Muscle layer of duodenum (tissue), 2 donors: ENCODE measurements around the gene ATP23.

ENCODE experiments used
- H3K27ac ChIP-seq: one replicate; pipeline ENCODE4 v1.7.0; 2013; ENCODE audit warnings: mild to moderate bottlenecking, low read length
- H3K27me3 ChIP-seq: one replicate; pipeline ENCODE4 v1.7.0; 2013; ENCODE audit warnings: low read depth, mild to moderate bottlenecking, control low read depth, low read length
- H3K36me3 ChIP-seq, 2 donors: one replicate each; pipeline ENCODE4 v1.7.0; 2013; ENCODE audit warnings: low read length in 2 of 2, control low read depth in 1 of 2, mild to moderate bottlenecking in 1 of 2; ENCODE audit not compliant: insufficient read depth in 2 of 2, control insufficient read depth in 1 of 2
- H3K4me1 ChIP-seq, 2 donors: one replicate each; pipeline ENCODE4 v1.7.0; 2013; ENCODE audit warnings: low read length in 2 of 2, mild to moderate bottlenecking in 2 of 2, control low read depth in 1 of 2, moderate library complexity in 1 of 2; ENCODE audit not compliant: insufficient read depth in 2 of 2, control insufficient read depth in 1 of 2
- H3K4me3 ChIP-seq, 2 donors: one replicate each; pipeline ENCODE4 v1.7.0; 2013; ENCODE audit warnings: low read length in 2 of 2, low read depth in 1 of 2, mild to moderate bottlenecking in 1 of 2
- H3K9me3 ChIP-seq, 2 donors: one replicate each; pipeline ENCODE4 v1.7.0; 2013; ENCODE audit warnings: low read length in 2 of 2, control low read depth in 1 of 2, mild to moderate bottlenecking in 1 of 2; ENCODE audit not compliant: control insufficient read depth in 1 of 2
- donor health status: healthy.

ATP23 gene

DNA sequence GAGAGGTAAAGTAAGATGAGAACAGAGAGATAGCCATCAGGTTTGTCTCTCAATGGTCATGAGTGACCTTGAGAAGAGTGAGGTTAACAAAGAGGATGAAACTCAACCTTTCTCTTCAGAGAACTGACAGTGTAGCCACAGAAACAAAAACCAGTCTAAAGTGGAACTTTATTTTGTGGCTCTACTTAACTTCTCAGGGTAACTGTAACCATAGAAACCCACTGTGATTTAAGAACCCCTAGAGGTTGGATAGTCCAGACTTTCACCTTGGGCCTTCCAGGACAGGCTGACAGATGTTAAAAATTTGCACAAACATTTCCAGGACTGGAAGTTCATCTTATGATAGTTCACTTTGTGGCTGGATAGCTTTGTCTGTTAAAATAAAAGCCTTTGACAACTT is 48.5 kb downstream of the ATP23 start:
- Histone ChIP-seq H3K27ac (no peak overlapping the region), H3K4me3 (no peak overlapping the region), H3K36me3 (no peaks in the 10 kb centered on the region), H3K4me1 (no peaks in the 10 kb centered on the region), H3K9me3 (no peaks in the 10 kb centered on the region), H3K27me3 (no peaks in the 10 kb centered on the region)

GRCh38 chr12:57990241-57990883 is 49.0 kb downstream of the ATP23 start:
- H3K36me3 ChIP-seq, result no peaks in the 10 kb centered on the region
- no peaks in the 10 kb centered on the region for H3K9me3 ChIP-seq
- no peak overlapping the region for H3K27ac ChIP-seq
- H3K27me3 ChIP-seq, result no peaks in the 10 kb centered on the region
- H3K4me1 ChIP-seq, result no peaks in the 10 kb centered on the region
- no peak overlapping the region for H3K4me3 ChIP-seq

DNA sequence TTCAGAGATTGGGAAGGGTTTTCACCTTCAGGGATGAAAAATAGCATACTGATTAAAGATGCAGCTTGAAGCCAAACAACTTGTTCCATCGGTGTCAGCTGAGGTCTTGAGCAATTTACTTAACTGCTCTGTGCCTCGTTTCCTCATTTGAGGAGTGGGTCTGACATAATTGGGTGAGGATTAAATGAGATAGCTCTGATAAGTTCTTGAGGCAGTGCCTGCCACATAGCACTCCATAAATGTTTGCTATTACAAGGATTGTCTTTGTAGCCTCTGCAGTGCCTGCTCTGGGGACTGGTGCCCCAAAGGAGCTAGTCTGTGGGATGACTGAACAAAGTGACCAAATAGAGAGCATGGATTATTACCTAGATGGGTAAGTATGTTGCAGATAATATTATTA is 50.6 kb downstream of the ATP23 start:
- Histone ChIP-seq H3K27me3 (no peaks in the 10 kb centered on the region), H3K36me3 (no peaks in the 10 kb centered on the region), H3K27ac (no peak overlapping the region), H3K4me3 (no peak overlapping the region), H3K9me3 (peaks cover 0 to 10% of the 10 kb centered on the region in 2 donors), H3K4me1 (no peaks in the 10 kb centered on the region)

- Histone ChIP-seq H3K36me3 (no peaks in the 10 kb centered on the region), H3K4me3 (no peak overlapping the region), H3K27ac (no peak overlapping the region), H3K4me1 (no peaks in the 10 kb centered on the region), H3K27me3 (no peaks in the 10 kb centered on the region), H3K9me3 (peaks cover 0 to 20% of the 10 kb centered on the region in 2 donors)
Observed at GRCh38 chr12:57993030-57993429, 51.7 kb downstream of the ATP23 start.

GRCh38 chr12:57993834-57994233 is 52.5 kb downstream of the ATP23 start:
- no peak overlapping the region for H3K27ac ChIP-seq
- no peaks in the 10 kb centered on the region for H3K36me3 ChIP-seq
- H3K4me3 ChIP-seq, result no peak overlapping the region
- no peaks in the 10 kb centered on the region for H3K27me3 ChIP-seq
- H3K4me1 ChIP-seq, result no peaks in the 10 kb centered on the region
- H3K9me3 ChIP-seq, result peaks cover 0 to 26% of the 10 kb centered on the region in 2 donors

- Histone ChIP-seq H3K4me3 (no peak overlapping the region), H3K27ac (no peak overlapping the region), H3K36me3 (no peaks in the 10 kb centered on the region), H3K27me3 (no peaks in the 10 kb centered on the region), H3K9me3 (peaks cover 8 to 35% of the 10 kb centered on the region in 2 donors), H3K4me1 (no peaks in the 10 kb centered on the region)
Observed at GRCh38 chr12:57996520-57996919, 55.2 kb downstream of the ATP23 start.

DNA sequence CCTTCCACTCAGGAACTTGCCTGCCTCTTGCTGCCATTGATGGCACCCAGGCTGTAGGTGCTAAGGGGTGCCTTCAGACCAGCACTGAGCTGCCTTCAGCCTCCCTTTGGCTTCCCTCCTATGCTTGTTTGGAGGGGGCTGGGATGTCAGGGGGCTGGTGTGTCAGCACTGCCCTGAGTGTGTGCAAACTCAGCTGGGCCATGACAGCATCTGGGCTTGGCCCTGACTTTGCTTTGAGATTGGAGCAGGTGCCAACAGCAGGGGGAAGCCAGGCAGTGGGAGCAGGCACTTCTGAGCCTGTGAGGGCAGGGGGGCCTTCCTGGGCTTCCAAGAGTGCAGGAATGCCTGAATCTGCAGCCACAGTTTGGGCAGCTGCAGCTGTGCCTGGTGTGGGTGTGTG is 56.9 kb downstream of the ATP23 start:
- H3K27ac ChIP-seq, result no peak overlapping the region
- H3K4me3 ChIP-seq, result peak overlapping the region in 1 of 2 donors; percentile 19
- H3K9me3 ChIP-seq, result peaks cover 8 to 35% of the 10 kb centered on the region in 2 donors
- no peaks in the 10 kb centered on the region for H3K27me3 ChIP-seq
- no peaks in the 10 kb centered on the region for H3K4me1 ChIP-seq
- no peaks in the 10 kb centered on the region for H3K36me3 ChIP-seq

- H3K27me3 ChIP-seq, result no peaks in the 10 kb centered on the region
- no peak overlapping the region for H3K27ac ChIP-seq
- H3K4me1 ChIP-seq, result no peaks in the 10 kb centered on the region
- no peaks in the 10 kb centered on the region for H3K36me3 ChIP-seq
- peaks cover 8 to 35% of the 10 kb centered on the region in 2 donors for H3K9me3 ChIP-seq
- peak overlapping the region in 1 of 2 donors; percentile 45 for H3K4me3 ChIP-seq
Observed at GRCh38 chr12:58000499-58000898, 59.1 kb downstream of the ATP23 start.

- H3K4me3 ChIP-seq, result no peak overlapping the region
Observed at GRCh38 chr12:58007875-58008274, 66.5 kb downstream of the ATP23 start.

GRCh38 chr12:58008634-58009033 is 67.3 kb downstream of the ATP23 start:
- H3K36me3 ChIP-seq, result no peaks in the 10 kb centered on the region
- no peaks in the 10 kb centered on the region for H3K9me3 ChIP-seq
- no peak overlapping the region for H3K27ac ChIP-seq
- no peak overlapping the region for H3K4me3 ChIP-seq
- H3K27me3 ChIP-seq, result no peaks in the 10 kb centered on the region
- no peaks in the 10 kb centered on the region for H3K4me1 ChIP-seq

More at GRCh38 chr12:58007875-58008274, 66.5 kb downstream of the ATP23 start:
- H3K4me1 ChIP-seq, result no peaks in the 10 kb centered on the region
- no peaks in the 10 kb centered on the region for H3K27me3 ChIP-seq
- no peaks in the 10 kb centered on the region for H3K36me3 ChIP-seq
- no peak overlapping the region for H3K27ac ChIP-seq
- no peaks in the 10 kb centered on the region for H3K9me3 ChIP-seq
